Body of pancreas (tissue), 4 donors: ENCODE measurements around the gene CAPG.

Source experiments
- POLR2A ChIP-seq, 3 donors: fragments of 450-650 bp; IDR thresholded peaks; one replicate each; pipeline ENCODE4 v1.6.1; 2016; ENCODE audit warnings: antibody characterized with exemption in 3 of 3, mild to moderate bottlenecking in 2 of 3
- TF ChIP-seq, protein P1 (sequence below), 7 experiments: fragments of 450-650 bp in 4 of 7; fragments of 200-600 bp in 3 of 7; sonication (generic) in 3 of 7; IDR thresholded peaks; one replicate each; pipeline ENCODE4 v1.5.1; 2016 to 2019; ENCODE audit warnings: antibody characterized with exemption in 7 of 7

DNA sequence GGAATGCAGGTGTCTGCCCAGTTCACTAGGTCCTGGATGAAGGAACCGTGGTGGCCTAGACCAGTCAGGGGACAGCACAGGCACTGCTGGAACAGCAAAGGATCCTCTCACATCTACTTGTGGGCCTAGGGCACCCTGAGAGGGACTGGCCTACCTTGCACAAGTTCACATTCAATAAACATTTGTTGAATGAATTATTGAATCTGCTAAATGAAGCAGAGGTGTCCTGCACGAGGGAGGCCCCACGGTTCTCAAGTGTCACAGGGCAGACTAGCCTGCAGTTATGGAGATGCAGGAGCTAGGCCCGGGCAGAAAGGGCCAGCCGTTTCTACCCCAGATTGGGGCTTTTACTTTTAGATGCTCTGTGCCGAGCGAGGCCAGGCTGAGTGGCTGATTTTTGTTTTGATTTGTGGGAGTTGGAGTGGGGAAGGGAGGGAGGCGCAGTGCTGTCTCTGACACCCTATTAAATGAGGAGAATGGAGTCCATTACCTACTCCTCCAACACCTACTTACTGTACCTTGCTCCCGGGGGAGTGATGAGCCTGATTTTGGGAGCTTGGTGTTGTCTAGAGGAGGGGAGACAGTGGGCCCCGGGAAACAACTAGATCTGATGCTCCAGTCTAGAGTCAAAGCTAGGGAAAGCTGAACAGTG, 26.8 kb upstream of the CAPG start:
- TF ChIP-seq, protein P1, sequence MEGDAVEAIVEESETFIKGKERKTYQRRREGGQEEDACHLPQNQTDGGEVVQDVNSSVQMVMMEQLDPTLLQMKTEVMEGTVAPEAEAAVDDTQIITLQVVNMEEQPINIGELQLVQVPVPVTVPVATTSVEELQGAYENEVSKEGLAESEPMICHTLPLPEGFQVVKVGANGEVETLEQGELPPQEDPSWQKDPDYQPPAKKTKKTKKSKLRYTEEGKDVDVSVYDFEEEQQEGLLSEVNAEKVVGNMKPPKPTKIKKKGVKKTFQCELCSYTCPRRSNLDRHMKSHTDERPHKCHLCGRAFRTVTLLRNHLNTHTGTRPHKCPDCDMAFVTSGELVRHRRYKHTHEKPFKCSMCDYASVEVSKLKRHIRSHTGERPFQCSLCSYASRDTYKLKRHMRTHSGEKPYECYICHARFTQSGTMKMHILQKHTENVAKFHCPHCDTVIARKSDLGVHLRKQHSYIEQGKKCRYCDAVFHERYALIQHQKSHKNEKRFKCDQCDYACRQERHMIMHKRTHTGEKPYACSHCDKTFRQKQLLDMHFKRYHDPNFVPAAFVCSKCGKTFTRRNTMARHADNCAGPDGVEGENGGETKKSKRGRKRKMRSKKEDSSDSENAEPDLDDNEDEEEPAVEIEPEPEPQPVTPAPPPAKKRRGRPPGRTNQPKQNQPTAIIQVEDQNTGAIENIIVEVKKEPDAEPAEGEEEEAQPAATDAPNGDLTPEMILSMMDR (IDR thresholded peaks at IDR 0.05) = no peak
- no peak for TF ChIP-seq POLR2A (IDR thresholded peaks at IDR 0.05)
